RWPE1 (cell line): ENCODE results near the gene ZBTB22.

Experiments
- CTCF ChIA-PET: fragments of 350-600 bp; sonication (Branson Sonifier 250); formaldehyde crosslinking; extraction: SDS; loops from one replicate; lab custom pipeline; 2021; lab: Yijun Ruan, JAX
- POLR2A ChIA-PET: fragments of 400-600 bp; formaldehyde crosslinking; extraction: SDS; loops from one replicate; lab custom pipeline; 2020; ENCODE audit warnings: antibody characterized with exemption; ENCODE audit not compliant: low non-redundant PET; lab: Yijun Ruan, JAX
- DNase-seq: peaks from one replicate; pipeline ENCODE4 v3.0.0; 2012; ENCODE audit warnings: low spot score
- H3K27ac ChIP-seq: fragments of 450-650 bp; 2 replicates; pipeline ENCODE4 v1.5.1; 2017
- TF ChIP-seq, protein P1 (sequence below): fragments of 450-650 bp; conservative IDR thresholded peaks from 2 replicates; pipeline ENCODE4 v1.5.1; 2017; ENCODE audit warnings: low read depth, mild to moderate bottlenecking

Gene ZBTB22

GRCh38 chr6:33273924-33274902 lies 43.3 kb downstream of the ZBTB22 start:
- ChIA-PET POLR2A (no interaction called here), CTCF (no interaction called here)
- DNase-seq = no peak
- peak overlapping the region; percentile 75 for H3K27ac ChIP-seq
- TF ChIP-seq, protein P1, sequence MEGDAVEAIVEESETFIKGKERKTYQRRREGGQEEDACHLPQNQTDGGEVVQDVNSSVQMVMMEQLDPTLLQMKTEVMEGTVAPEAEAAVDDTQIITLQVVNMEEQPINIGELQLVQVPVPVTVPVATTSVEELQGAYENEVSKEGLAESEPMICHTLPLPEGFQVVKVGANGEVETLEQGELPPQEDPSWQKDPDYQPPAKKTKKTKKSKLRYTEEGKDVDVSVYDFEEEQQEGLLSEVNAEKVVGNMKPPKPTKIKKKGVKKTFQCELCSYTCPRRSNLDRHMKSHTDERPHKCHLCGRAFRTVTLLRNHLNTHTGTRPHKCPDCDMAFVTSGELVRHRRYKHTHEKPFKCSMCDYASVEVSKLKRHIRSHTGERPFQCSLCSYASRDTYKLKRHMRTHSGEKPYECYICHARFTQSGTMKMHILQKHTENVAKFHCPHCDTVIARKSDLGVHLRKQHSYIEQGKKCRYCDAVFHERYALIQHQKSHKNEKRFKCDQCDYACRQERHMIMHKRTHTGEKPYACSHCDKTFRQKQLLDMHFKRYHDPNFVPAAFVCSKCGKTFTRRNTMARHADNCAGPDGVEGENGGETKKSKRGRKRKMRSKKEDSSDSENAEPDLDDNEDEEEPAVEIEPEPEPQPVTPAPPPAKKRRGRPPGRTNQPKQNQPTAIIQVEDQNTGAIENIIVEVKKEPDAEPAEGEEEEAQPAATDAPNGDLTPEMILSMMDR = no peak

GRCh38 chr6:33273129-33273923 lies 44.2 kb downstream of the ZBTB22 start:
- ChIA-PET CTCF (no interaction called here), POLR2A (interaction anchor here (2.0 kb wide), 1 partner anchor 16 kb away, joined by 10 read pairs; the partner anchor contains the start of genes PFDN6 and WDR46)
- TF ChIP-seq, protein P1 = no peak
- no peak for DNase-seq
- H3K27ac ChIP-seq = peak overlapping the region; percentile 75

- no peak for DNase-seq
- CTCF ChIA-PET = interaction anchor here (0.5 to 0.6 kb wide), 3 partner anchors 73 to 1803 kb away, joined by 3 to 7 read pairs (median 3); no protein-coding TSS in a partner anchor
- TF ChIP-seq, protein P1 = no peak
- POLR2A ChIA-PET = interaction anchor here (1.0 to 2.0 kb wide), 4 partner anchors 12 to 51 kb away, joined by 3 to 10 read pairs (median 4); partner anchors contain the start of genes PFDN6 and WDR46
- H3K27ac ChIP-seq = peak overlapping the region; percentile 90
Observed at GRCh38 chr6:33272275-33273128, 45.0 kb downstream of the ZBTB22 start.

GRCh38 chr6:33271468-33272274 lies 45.9 kb downstream of the ZBTB22 start, which contains the start of the genes RPS18 and VPS52:
RPS18 (plus strand) TSS chr6:33272075; CDS start chr6:33272120, 45 bp downstream.
VPS52 (minus strand) TSS chr6:33271876; CDS start chr6:33271675, 201 bp downstream.
- TF ChIP-seq, protein P1 = no peak
- H3K27ac ChIP-seq = peak within 1 kb of the TSS; percentile 90
- peak; percentile 87 for DNase-seq
- ChIA-PET POLR2A (interaction anchor here (0.6 to 2.0 kb wide), 6 partner anchors 11 to 52 kb away, joined by 3 to 10 read pairs (median 3); partner anchors contain the start of genes PFDN6 and WDR46), CTCF (interaction anchor here (0.5 to 0.6 kb wide), 4 partner anchors 29 to 1804 kb away, joined by 3 to 4 read pairs (median 3); no protein-coding TSS in a partner anchor)

GRCh38 chr6:33271117-33271467 lies 46.5 kb downstream of the ZBTB22 start:
- POLR2A ChIA-PET = interaction anchor here (0.6 to 0.8 kb wide), 2 partner anchors 11 to 13 kb away, joined by 3 read pairs; no protein-coding TSS in a partner anchor
- TF ChIP-seq, protein P1 = no peak
- DNase-seq = no peak
- peak overlapping the region; percentile 90 for H3K27ac ChIP-seq
- CTCF ChIA-PET = interaction anchor here (0.5 kb wide), 1 partner anchor 30 kb away, joined by 4 read pairs; no protein-coding TSS in a partner anchor
